ENCODE results near the gene MRPS25.

MRPS25 gene

GRCh38 chr3:15064835-15065549, at the start of gene MRPS25:
Gene MRPS25, minus strand, starts transcription at chr3:15065315. Its CDS starts 121 bp downstream, at chr3:15065194.
- peak; percentile 85 for DNase-seq

GRCh38 chr3:15113884-15114283, 48.8 kb upstream of the MRPS25 start:
- no peak for DNase-seq

GRCh38 chr3:15113471-15113870, 48.4 kb upstream of the MRPS25 start:
- DNase-seq, result no peak

GRCh38 chr3:15112011-15112410, 46.9 kb upstream of the MRPS25 start:
- no peak for DNase-seq

- no peak for DNase-seq
These were observed 45.1 kb upstream of the MRPS25 start for GRCh38 chr3:15110206-15110605.

- DNase-seq, result no peak
These were observed 43.8 kb upstream of the MRPS25 start for GRCh38 chr3:15108869-15109268.

- peak; percentile 77 for DNase-seq
These were observed 43.0 kb upstream of the MRPS25 start for GRCh38 chr3:15108082-15108545.

- no peak for DNase-seq
These were observed 42.2 kb upstream of the MRPS25 start for GRCh38 chr3:15107075-15107947.

GRCh38 chr3:15102836-15103235, 37.7 kb upstream of the MRPS25 start:
- no peak for DNase-seq

GRCh38 chr3:15102256-15102655, 37.1 kb upstream of the MRPS25 start:
- no peak for DNase-seq

GRCh38 chr3:15099364-15100098, 34.4 kb upstream of the MRPS25 start:
- DNase-seq, result no peak

GRCh38 chr3:15098503-15099363, 33.6 kb upstream of the MRPS25 start, which contains the start of gene RBSN:
Gene RBSN, minus strand, starts transcription at chr3:15099148. Its CDS starts 3,028 bp downstream, at chr3:15096120.
- peak; percentile 94 for DNase-seq

GRCh38 chr3:15097891-15098290, 32.8 kb upstream of the MRPS25 start:
- DNase-seq, result peak; percentile 39

- DNase-seq, result no peak
These were observed 30.9 kb upstream of the MRPS25 start for GRCh38 chr3:15096046-15096445.

- no peak for DNase-seq
These were observed 29.2 kb upstream of the MRPS25 start for GRCh38 chr3:15094187-15094875.

- DNase-seq, result no peak
These were observed 27.6 kb upstream of the MRPS25 start for GRCh38 chr3:15092686-15093085.

GRCh38 chr3:15091575-15091974, 26.5 kb upstream of the MRPS25 start:
- no peak for DNase-seq

- no peak for DNase-seq
These were observed 24.1 kb upstream of the MRPS25 start for GRCh38 chr3:15089201-15089600.

GRCh38 chr3:15086699-15087098, 21.6 kb upstream of the MRPS25 start:
- no peak for DNase-seq

GRCh38 chr3:15086263-15086662, 21.1 kb upstream of the MRPS25 start:
- no peak for DNase-seq

- DNase-seq, result no peak
These were observed 18.1 kb upstream of the MRPS25 start for GRCh38 chr3:15083252-15083651.

Data from activated T-cell treated with anti-CD3 and anti-CD28 coated beads, Interleukin-2, amount 50 U/mL, for 1 hour (primary cell).